Measurements from ENCODE around the gene RMDN2.
"Not testable (repeated sequence)": the region's sequence is repeated elsewhere in the genome, so short reads cannot be mapped to it uniquely, and the experiment has no call there.

Gene RMDN2

GRCh38 chr2:38000485-38001222 lies 75.6 kb downstream of the RMDN2 start:
- no peak for DNase-seq

DNA sequence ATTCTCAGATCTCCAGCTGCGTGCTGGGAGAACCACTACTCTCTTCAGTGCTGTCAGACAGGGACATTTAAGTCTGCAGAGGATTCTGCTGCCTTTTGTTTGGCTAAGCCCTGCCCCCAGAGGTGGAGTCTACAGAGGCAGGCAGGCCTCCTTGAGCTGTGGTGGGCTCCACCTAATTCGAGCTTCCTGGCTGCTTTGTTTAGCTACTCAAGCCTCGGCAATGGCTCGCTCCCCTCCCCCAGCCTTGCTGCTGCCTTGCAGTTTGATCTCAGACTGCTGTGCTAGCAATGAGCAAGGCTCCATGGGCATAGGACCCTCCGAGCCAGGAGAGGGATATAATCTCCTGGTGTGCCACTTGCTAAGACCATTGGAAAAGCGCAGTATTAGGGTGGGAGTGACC lies 85.1 kb downstream of the RMDN2 start:
- not testable (repeated sequence) for DNase-seq

GRCh38 chr2:38010995-38011394 lies 85.9 kb downstream of the RMDN2 start:
- DNase-seq: no peak

DNA sequence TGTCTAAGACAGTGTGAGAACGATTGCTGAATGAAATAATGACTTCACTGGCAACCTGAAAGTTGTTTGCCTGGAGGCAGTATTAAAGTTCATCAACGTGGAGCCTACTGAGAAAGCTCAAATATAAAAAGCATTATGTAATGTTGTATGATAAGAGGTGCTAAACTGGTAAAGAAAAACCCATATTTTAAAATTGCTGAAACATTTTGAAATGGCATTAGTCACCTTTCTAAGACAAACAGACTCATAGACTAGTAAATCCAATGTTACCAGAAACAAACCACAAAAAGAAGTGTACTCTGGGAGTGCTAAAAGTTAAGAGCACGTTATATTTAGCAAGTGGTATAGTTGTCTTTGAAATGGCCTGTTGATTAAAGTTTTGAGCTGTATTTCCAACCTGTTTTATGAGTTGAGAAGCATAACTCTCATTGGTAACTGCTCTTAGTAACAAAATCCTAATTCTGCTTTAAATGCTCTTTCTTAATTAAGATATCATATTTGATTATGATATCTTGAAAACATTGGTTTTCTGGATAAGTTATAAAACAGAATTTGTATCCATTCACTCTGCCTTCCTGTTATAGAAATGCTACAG lies 88.2 kb downstream of the RMDN2 start:
- DNase-seq: no peak

- DNase-seq: no peak
These were observed 91.1 kb downstream of the RMDN2 start for GRCh38 chr2:38016219-38016618.

DNA sequence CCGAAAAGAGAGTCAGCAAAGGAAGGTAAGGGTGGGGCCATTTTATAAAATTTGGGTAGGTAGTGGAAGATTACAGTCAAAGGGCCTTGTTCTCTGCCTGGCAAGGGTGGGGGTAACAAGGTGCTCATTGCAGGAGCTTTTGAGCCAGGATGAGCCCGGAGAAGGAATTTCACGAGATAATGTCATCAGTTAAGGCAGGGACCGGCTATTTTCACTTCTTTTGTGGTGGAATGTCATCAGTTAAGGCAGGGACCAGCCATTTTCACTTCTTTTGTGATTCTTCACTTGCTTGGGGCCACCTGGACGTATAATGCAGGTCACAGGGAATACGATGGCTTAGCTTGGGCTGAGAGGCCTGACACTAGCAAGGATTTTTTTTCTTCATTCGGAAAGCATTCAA lies 92.7 kb downstream of the RMDN2 start:
- DNase-seq: no peak

DNA sequence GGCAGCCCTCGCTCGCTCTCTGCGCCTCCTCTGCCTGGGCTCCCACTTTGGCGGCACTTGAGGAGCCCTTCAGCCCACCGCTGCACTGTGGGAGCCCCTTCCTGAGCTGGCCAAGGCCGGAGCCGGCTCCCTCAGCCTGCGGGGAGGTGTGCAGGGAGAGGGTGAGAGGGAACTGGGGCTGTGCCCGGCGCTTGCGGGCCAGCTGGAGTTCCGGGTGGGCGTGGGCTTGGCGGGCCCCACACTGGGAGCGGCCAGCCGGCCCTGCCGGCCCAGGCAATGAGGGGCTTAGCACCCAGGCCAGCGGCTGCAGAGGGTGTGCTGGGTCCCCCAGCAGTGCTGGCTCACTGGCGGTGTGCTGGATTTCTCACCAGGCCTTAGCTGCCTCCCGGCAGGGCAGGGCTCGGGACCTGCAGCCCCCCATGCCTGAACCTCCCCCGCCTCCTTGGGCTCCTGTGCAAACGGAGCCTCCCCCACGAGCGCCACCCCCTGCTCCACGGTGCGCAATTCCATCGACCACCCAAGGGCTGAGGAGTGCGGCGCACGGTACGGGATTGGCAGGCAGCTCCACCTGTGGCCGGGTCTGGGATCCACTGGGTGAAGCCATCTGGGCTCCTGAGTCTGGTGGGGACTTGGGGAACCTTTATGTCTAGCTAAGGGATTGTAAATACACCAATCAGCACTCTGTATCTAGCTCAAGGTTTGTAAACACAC lies 95.4 kb downstream of the RMDN2 start:
- not testable (repeated sequence) for DNase-seq

GRCh38 chr2:38021589-38021988 lies 96.5 kb downstream of the RMDN2 start:
- no peak for DNase-seq

DNA sequence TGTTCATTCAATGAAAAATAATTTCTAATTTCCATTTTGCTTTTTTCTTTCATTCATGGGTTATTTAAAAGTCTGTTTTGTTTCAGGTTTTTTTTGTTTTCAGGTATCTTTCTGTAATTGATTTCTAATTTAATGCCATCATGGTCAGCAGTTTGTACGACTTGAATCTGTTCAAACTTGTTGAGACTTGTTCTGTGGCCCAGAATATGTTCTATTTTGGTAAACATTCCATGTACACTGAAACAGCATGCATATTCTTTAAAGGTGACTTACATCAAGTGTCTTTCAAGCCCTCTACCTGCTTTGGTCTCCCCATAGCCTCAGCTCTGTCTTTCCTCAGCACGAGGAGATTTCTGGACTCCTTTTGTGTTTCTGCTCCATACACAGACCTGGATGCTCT lies 101.8 kb downstream of the RMDN2 start:
- DNase-seq: no peak

- no peak for DNase-seq
These were observed 103.7 kb downstream of the RMDN2 start for GRCh38 chr2:38028829-38029228.

DNA sequence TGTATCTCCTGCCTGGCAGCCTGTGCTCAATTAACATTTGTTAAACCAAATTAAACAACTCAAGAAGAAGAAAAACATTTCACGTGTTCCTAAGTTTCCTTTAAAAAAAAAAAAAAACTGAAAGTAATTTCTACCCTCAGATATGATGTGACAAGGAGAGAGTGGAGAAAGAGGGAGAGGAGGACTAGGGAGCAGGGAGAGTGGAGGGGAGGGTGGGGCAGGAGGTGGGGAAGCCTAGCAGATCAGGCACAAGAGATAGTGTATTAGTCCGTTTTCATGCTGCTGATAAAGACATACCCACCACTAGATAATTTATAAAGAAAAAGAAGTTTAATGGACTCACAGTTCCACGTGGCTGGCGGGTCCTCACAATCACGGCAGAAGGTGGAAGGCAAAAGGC lies 104.4 kb downstream of the RMDN2 start:
- DNase-seq: no peak

- DNase-seq: no peak
These were observed 105.7 kb downstream of the RMDN2 start for GRCh38 chr2:38030635-38031355.

- no peak for DNase-seq
These were observed 107.9 kb downstream of the RMDN2 start for GRCh38 chr2:38032946-38033345.

GRCh38 chr2:38033646-38034045 lies 108.6 kb downstream of the RMDN2 start:
- DNase-seq: no peak

- no peak for DNase-seq
These were observed 110.9 kb downstream of the RMDN2 start for GRCh38 chr2:38035968-38036367.

- no peak for DNase-seq
These were observed 112.2 kb downstream of the RMDN2 start for GRCh38 chr2:38037325-38037724.

- DNase-seq: no peak
These were observed 112.9 kb downstream of the RMDN2 start for GRCh38 chr2:38037757-38038621.

- DNase-seq: no peak
These were observed 113.6 kb downstream of the RMDN2 start for GRCh38 chr2:38038682-38039081.

- no peak for DNase-seq
These were observed 114.2 kb downstream of the RMDN2 start for GRCh38 chr2:38039121-38039910.

DNA sequence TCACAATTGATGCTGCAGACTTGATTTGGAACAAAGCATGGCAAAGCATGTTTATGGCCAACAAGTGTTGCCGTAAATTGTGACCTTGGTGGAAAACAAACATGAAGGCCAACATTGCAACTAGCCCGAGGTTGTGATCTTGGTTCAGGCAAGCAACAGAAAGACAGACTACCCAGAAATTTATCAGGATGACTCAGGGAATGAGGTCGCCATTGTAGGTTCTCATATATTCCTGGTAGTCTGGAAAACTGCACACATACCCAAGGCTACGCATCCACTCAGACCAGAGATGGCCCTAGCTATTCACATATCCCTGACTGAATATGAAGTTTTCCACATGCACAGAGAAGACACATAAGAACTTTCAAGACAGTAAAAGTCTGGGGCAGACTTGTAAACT lies 120.7 kb downstream of the RMDN2 start:
- DNase-seq: no peak

- DNase-seq: no peak
These were observed 131.1 kb downstream of the RMDN2 start for GRCh38 chr2:38056216-38056615.
